NCI-H82 treated with DMSO at 0.1 percent for 48 hours (cell line): ENCODE results near the gene WDR82.

Source experiments
- DNase-seq: peaks from one replicate; lab custom pipeline; 2025; ENCODE audit not compliant: unreplicated experiment; lab: John Stamatoyannopoulos, UW

WDR82 gene

GRCh38 chr3:52225452-52226228, 52.8 kb downstream of the WDR82 start, which contains the start of gene TLR9:
TSS of gene TLR9 (minus strand) at chr3:52225645. CDS start at chr3:52225529, 116 bp downstream.
- no peak for DNase-seq

GRCh38 chr3:52223449-52224408, 54.7 kb downstream of the WDR82 start:
- no peak for DNase-seq

GRCh38 chr3:52222319-52223221, 55.9 kb downstream of the WDR82 start:
- no peak for DNase-seq

GRCh38 chr3:52221563-52222318, 56.7 kb downstream of the WDR82 start:
- no peak for DNase-seq

GRCh38 chr3:52221141-52221562, 57.3 kb downstream of the WDR82 start:
- no peak for DNase-seq

- no peak for DNase-seq
These were observed 57.9 kb downstream of the WDR82 start for GRCh38 chr3:52220380-52221026.

GRCh38 chr3:52218937-52219650, 59.4 kb downstream of the WDR82 start:
- no peak for DNase-seq

- no peak for DNase-seq
These were observed 60.0 kb downstream of the WDR82 start for GRCh38 chr3:52218454-52218853.

GRCh38 chr3:52218026-52218425, 60.4 kb downstream of the WDR82 start:
- DNase-seq, result no peak

GRCh38 chr3:52217409-52217805, 61.0 kb downstream of the WDR82 start:
- DNase-seq, result no peak

GRCh38 chr3:52216585-52217408, 61.7 kb downstream of the WDR82 start:
- no peak for DNase-seq

GRCh38 chr3:52215351-52215750, 63.1 kb downstream of the WDR82 start:
- no peak for DNase-seq

GRCh38 chr3:52213901-52214300, 64.5 kb downstream of the WDR82 start:
- no peak for DNase-seq

- no peak for DNase-seq
These were observed 65.4 kb downstream of the WDR82 start for GRCh38 chr3:52213005-52213404.

- no peak for DNase-seq
These were observed 67.1 kb downstream of the WDR82 start for GRCh38 chr3:52211268-52211891.

- DNase-seq, result no peak
These were observed 67.9 kb downstream of the WDR82 start for GRCh38 chr3:52210550-52211046.

GRCh38 chr3:52210037-52210436, 68.4 kb downstream of the WDR82 start:
- no peak for DNase-seq
